Kidney epithelial cell (primary cell): ENCODE data around the gene MYADML2. TPM values are rescaled to one million over a fixed set of nuclear protein-coding genes. Genes with fewer than 3 reads are reported as not detected.
"Not testable (repeated sequence)": the region's sequence is repeated elsewhere in the genome, so short reads cannot be mapped to it uniquely, and the experiment has no call there.

Experiments used
- DNase-seq: peaks from one replicate; pipeline ENCODE4 v3.0.0-alpha.2; 2010; ENCODE audit warnings: low read depth
- H3K27me3 ChIP-seq: 2 replicates; pipeline ENCODE4 v1.6.0; 2011; ENCODE audit warnings: low read length; ENCODE audit not compliant: control insufficient read depth, insufficient read depth
- H3K36me3 ChIP-seq: 2 replicates; pipeline ENCODE4 v1.5.1; 2011; ENCODE audit warnings: low read length; ENCODE audit not compliant: control insufficient read depth, insufficient read depth
- H3K4me3 ChIP-seq: 2 replicates; pipeline ENCODE4 v1.5.1; 2011; ENCODE audit warnings: low read depth, mild to moderate bottlenecking, control low read depth, low read length
- CTCF ChIP-seq: IDR thresholded peaks from 2 replicates; pipeline ENCODE4 v1.5.1; 2011; ENCODE audit warnings: mild to moderate bottlenecking, moderate library complexity, low read length, control low read depth, inconsistent platforms; ENCODE audit not compliant: insufficient read depth, poor library complexity, severe bottlenecking
- total RNA-seq: library from RNA; depleted of rRNA; stranded (reverse); fragments of >200 nt; gene quantifications from 2 replicates; pipeline ENCODE4 v1.2.3, GENCODE V29; 2015

MYADML2 gene
- total RNA-seq, 1 donor from 2014 or later, result not detected

GRCh38 chr17:81922566-81923301 lies 24.3 kb downstream of the MYADML2 start:
- no peak for DNase-seq
- H3K4me3 ChIP-seq, result no peak overlapping the region
- peaks cover 1% of the 10 kb centered on the region for H3K36me3 ChIP-seq
- no peaks in the 10 kb centered on the region for H3K27me3 ChIP-seq
- no peak for TF ChIP-seq CTCF

- H3K4me3 ChIP-seq, result no peak overlapping the region
- no peak for TF ChIP-seq CTCF
- no peak for DNase-seq
- no peaks in the 10 kb centered on the region for H3K27me3 ChIP-seq
- peaks cover 1% of the 10 kb centered on the region for H3K36me3 ChIP-seq
Measured at GRCh38 chr17:81921996-81922565, 25.0 kb downstream of the MYADML2 start.

- TF ChIP-seq CTCF, result no peak
- peaks cover 1% of the 10 kb centered on the region for H3K36me3 ChIP-seq
- H3K27me3 ChIP-seq, result no peaks in the 10 kb centered on the region
- DNase-seq, result no peak
- H3K4me3 ChIP-seq, result no peak overlapping the region
Measured at GRCh38 chr17:81921537-81921862, 25.5 kb downstream of the MYADML2 start.

GRCh38 chr17:81920612-81921536 lies 26.2 kb downstream of the MYADML2 start:
- Histone ChIP-seq H3K4me3 (no peak overlapping the region), H3K27me3 (no peaks in the 10 kb centered on the region), H3K36me3 (peaks cover 1% of the 10 kb centered on the region)
- no peak for TF ChIP-seq CTCF
- no peak for DNase-seq

- TF ChIP-seq CTCF, result no peak
- peaks cover 6% of the 10 kb centered on the region for H3K36me3 ChIP-seq
Measured at GRCh38 chr17:81918832-81919545, 28.0 kb downstream of the MYADML2 start.

GRCh38 chr17:81918333-81918669 lies 28.7 kb downstream of the MYADML2 start:
- not testable (repeated sequence) for DNase-seq, H3K36me3 ChIP-seq, H3K27me3 ChIP-seq, H3K4me3 ChIP-seq

More at GRCh38 chr17:81918832-81919545, 28.0 kb downstream of the MYADML2 start:
- Histone ChIP-seq H3K4me3 (no peak overlapping the region), H3K27me3 (no peaks in the 10 kb centered on the region)
- DNase-seq, result no peak
